ENCODE results near the gene EEFSEC.
A peak's percentile ranks its signal among the peaks of the same experiment; 100 is the strongest.

The EEFSEC gene

DNA sequence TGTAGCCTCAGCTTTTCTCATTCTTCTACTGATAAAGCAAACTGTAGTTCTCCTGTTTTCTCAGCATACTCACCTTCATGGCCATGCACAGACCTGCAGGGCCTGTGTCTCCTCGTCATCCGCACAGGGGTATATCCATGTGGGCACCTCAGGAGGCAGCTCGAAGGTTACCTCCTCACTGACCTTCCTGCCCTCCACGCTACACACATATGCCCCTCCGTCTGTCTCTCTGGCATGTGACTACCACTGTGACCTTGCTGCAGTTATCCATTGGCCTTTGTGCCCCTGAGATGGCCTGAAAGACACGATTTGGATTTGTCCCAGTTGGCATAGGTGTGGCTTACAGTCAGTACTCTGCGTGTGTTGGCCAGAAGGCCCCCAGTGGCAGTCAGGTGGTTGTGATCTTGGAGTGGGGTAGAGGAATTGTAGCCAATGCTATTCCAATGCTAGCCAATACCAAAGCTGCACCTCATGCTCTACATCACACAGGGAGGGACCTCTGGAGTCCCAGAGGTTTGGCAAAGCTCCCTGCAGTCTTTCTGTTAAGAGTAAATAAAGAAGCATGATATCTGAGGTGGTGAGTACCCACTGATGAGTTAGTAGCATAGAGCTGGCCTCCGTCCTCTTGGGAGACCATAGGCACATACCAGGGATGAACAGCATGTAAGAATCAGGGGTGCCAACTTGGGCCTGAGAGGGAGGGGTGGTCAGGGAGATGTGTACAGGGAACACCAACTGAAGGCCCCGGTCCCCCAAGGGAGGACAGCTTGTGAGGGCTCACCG, 143.4 kb downstream of the EEFSEC start:
- DNase-seq = peak; percentile 38

DNA sequence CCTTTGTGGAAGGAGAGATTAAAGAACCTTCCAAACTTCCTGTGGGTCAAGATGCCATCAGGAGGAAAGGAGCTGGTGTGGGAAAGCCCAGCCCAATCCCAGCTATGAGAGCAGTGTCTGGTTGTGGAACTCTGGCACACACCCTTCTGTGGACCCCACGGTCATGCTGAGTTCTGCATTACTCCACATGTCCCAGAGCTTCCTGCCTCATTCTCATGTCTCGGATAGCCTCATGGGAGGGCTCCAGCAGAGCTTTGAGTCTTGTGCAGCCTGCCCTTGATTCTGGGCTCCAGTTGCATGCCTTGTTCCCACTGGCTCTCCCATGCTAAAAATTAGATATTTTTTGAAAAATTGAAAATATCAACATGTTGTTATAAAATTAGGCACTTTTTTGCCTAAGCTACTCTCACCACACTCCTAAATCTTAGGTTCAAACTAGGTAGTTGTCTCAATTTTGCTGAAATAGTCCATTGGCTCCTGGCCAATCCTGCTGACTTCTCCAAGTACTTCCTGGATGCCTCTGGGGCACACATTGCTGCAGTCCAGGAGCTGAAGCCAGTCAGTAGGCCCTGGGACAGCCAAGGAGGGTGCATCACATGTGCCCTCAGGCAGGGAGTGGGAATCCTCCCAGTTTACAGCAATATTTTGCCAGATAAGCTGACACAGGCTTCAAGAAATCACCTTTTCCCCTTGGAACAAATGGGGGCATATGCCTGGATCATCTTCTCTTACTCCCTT, 144.3 kb downstream of the EEFSEC start:
- DNase-seq = peak; percentile 33

DNA sequence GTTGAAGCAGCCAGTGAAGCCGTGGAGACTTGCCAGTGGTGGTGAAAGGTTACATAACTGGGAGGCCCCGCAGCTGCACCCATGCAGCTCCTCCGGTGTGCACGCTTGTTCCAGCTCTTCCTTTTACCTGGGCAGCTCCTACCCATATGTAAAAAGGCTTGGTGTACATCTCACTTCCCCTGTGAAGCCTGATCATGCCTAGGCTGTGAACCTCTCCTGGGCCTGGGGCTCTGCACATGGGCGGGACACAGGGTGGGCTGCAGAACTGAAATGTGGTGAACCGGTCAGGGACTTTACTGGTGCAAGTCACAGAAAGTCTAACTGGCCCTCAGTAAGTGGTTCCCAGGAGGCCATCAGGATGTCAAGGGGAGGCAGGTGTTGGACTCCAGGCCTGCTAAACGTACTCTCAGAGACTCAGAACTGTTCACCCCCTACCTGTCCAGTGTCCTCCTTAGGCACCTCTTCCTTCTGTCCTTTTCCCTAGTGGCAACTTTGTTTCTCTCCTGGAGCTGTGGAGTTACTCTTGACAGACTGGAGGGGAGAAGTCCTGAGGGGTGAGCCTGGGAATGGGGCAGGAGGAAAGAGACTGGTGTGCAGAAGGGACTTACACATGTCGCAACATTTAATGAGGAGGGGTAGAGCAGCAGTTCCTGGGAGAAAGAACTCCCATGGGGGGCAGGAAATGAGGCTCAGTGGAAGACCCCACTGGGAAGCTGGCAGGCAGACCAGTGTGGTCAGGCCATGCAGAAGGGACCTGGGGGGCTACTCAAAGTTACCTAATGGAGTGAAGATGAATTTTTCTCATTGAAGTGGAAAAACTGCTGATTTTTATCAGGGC, 148.1 kb downstream of the EEFSEC start:
- peak; percentile 35 for DNase-seq

DNA sequence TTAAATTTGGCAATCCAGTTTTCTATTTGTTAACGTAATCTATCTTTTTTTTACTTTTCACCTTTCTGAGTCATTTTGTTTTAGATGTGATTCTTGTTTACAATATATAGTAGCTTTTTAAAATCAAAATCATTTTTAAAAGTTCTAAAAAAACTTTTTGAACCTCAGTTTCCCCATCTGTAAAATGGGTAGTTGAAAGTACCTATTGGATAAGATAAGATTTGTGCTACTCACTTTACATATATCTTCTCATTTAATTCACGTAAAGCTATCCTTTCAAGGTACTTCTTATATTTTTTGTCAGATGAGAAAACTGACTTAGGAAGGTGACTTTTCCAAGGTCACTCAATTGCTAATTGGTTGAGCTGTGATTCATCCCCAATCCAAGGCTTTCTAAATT, 153.2 kb downstream of the EEFSEC start:
- DNase-seq = no peak

DNA sequence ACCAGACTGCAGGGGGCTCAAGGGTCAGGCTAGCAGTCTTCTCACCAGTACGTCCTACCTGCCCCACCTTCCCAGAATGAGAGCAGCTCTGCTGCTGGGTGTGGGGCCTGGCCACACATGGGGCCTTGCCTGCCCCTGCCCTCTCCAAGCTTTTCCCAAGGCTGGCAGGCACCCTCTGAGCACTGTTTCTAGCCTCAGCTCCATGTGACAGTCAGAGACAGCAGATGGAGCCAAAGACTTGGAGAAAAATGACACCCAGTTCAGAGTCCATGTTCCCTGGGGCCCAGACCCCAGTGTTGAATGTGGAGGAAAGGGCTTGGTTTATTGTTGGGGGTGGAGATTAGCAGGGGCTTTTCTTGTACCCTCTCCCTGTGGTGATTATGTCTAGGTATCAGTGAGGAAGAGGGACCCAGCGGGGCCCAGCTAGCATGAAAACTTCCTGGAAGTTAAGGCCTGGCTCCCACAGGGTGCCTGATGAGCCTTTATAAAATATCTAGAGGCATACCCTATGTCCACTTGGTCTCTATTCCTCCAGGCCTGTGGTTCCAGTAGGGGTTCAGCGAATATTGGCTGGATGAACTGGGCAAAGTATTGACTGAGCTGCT, 153.8 kb downstream of the EEFSEC start:
- DNase-seq = peak; percentile 35

DNA sequence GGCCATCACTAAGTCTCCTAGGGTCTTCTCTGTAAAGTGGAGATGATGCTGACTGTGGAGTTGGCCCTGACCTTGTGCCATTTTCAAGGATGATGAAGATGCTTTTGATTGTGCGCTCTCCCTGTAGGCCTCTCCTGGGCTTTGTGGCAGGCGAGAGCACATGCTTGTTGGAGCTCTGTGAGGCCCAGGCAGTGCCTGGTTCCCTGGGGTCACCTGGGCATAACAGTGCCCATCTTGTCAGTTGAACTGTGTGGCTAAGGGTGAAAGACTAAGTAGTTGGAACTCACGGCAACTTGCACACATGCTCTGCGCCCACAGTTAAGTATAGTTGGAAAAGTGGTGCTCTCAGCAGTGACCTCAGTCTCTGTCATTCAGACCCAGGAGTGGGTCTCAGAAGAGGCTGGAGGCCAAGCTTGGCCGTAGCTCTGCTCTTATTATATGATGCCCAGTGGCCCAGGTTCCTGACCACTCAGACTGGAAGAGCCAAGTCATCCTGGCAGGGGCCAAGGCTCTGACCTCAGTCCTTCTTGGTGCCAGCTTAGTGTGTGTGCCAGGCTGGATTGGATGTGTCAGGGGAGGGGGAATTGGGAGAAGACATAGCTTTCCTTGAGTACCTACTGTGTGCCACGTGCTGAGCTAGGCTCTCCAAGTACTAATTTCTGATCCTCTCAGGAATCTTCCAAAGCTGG, 154.6 kb downstream of the EEFSEC start:
- DNase-seq = peak; percentile 18

DNA sequence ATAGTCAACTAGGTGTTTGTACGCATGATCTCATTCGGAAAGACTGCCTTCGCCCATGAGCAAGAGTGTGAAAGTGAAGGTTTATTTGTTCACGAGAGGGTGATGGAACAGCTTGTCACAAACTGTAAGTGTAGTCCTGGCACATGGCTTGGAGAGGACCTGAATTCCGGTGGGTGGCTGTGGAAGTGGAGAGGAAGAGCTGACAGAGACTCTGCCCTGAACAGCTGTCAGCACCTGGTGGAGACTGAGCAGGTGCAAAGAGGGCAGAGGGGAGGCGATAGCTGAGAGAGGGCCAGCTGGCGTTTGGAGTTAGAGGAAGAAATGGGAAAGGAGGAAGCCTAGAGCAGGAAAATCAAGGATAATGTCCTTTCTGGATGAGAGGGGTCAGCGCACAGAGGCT, 155.7 kb downstream of the EEFSEC start:
- DNase-seq = peak; percentile 20

DNA sequence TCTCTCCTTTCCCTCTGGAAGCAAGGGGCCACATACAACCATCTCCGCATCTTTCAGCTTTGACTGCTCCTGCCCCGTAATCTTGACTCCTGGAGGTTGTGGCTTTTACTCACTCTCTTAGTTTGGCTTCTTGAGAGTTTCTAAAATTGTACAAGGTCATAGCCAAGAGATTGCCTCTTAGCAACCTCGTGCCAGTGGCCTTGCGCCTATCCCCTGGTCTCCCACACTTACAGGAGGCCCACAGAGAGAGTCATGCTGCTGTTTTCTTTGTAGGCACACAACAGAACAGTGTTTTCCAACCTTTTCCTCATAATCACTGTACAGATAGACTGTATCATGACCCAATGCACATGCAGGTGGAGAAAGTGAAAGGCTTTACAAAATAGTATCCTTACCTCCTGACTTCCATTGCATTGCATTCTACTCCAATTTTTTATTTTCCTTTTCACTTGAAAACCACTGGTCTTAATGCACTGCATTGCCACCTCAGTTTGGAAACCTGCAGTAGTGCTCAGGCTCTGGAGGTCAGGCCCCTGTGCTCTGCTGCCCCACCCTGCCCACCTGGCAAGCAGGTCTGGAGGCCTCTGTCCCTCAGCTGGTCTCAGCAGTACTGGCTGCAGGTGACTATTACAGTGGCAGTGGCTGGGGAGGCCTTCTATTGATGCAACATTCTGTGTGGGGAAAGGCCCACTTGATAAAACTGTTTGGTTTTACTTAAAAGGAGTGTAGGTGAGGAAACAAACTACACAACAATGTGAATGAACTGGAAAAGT, 157.2 kb downstream of the EEFSEC start:
- peak; percentile 32 for DNase-seq

DNA sequence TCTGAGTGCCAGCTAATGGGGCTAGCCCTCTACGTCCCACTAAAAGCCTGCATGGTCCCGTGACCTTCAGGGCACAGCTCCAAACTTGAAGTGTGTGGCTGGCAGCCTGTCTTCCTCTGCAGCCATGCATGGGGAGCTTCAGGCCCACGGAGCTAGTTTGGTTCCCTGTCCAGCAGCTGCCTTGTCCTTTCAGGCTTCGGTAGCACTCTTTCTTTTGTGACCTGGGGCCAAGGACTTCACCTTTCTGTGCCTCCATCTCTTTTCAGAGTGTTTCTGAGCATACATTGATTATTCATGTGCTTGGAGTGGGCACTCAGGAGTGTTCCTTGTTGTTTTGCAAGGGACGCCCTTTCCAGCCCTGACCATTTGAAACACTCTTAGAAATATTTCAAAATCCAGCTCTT, 158.2 kb downstream of the EEFSEC start:
- DNase-seq = peak; percentile 28

DNA sequence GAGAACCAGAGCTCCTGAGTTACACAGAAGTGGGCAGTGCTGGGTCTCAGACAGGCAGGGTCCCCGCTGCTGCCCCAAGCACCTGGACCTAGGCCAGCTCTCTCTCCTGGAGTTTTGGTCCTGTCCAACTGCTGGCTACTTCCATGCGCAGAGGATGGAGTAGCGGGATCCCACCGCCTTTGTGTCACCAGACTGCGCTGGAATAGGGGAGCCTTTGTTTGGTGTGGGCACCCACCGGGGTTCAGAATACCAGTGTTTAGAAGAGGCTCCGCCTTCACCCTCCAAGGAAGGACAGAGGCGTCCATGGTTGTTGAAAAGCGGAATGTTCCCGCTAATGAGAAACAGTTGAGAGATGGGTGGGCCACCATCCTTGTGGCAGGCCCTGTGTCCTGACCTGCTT, 159.0 kb downstream of the EEFSEC start:
- DNase-seq = peak; percentile 22

DNA sequence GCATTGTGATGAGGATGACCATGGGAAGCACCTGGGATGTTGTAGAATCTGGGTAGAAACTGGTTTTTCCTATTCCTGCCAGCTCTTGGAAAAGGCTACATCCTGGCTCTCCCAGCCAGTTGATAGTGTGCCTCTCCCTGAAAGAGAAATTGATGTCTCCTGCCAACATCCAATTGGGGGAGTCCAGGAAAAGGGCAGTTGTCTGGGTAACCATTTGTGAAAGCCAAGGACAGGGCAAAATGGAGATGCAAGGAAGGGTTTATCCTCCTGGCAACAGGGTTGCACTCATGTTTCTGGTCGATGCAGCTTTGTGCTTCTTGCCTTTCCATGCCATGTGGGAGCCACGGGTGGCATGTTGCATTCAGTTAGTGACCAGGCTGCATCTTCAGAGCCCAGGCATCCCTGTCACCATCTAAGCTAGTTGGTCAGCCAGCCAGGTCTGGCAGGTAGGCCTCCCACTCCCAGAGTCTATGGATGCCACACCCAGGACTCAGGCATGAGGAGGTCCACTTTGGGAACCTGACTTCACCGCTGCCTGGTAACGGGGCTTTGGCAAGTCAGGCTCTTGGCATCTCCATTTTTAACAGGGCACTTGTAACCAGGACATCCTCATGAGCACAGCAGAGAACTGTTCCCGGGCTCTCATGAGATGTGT, 159.9 kb downstream of the EEFSEC start:
- DNase-seq = peak; percentile 33

DNA sequence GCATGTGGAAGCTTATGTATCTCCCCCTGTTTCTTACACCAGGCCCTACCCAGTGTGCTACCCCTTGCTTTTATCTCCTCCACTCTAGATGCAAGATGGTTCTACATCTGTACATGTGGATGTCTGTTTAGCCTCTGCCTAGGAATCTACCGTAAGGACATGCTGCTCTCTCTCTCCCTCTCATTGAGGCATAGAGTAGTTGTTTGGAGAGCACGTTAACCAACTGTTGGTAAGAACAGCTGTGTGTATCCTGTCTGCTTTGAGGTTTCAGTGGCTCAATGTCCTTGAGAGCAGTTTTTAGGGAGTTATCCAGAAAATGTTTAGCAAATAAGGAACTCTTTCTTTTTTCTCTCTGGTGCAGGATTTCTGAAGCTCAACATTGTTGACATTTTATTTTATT, 160.7 kb downstream of the EEFSEC start:
- DNase-seq = peak; percentile 25

DNA sequence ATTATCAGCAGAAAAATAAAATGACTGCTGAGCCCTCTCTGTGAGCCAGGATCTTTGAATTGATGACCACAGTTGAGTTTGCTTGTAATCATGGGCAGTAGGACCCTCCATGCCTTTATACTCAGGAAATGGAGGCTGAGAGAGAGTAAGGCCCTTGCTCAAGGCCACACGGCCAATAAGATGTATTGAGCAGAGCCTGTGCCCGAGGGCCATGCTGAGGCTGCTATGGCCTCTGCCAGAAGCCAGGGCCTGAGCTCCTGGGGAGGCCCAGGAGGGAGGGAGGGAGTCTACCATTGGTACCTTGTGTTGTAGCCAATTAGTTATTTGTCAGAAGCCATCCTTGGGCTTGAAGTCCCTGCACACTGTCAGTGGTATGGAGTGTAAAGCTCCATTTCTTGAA, 162.0 kb downstream of the EEFSEC start:
- peak; percentile 36 for DNase-seq

DNA sequence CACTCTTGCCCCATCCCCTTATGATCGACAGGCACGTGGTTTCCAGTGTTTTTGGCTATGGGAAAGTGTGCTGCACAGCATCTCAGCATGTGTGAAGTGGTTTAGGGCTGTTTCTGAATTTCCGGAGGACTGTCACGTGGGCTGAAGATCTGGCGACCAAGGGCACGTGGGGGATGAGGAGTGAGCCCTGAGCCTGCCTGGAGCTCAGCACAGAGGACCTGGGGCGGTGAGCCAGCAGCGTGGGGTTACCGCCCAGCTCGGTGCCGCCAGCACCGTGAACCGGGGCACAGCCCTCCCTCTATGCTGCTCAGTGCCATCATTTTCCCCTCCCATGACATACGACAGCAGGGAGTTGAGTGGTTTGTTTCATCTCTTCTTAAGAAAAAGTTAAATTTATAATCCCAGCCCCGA, 163.2 kb downstream of the EEFSEC start:
- peak; percentile 60 for DNase-seq

DNA sequence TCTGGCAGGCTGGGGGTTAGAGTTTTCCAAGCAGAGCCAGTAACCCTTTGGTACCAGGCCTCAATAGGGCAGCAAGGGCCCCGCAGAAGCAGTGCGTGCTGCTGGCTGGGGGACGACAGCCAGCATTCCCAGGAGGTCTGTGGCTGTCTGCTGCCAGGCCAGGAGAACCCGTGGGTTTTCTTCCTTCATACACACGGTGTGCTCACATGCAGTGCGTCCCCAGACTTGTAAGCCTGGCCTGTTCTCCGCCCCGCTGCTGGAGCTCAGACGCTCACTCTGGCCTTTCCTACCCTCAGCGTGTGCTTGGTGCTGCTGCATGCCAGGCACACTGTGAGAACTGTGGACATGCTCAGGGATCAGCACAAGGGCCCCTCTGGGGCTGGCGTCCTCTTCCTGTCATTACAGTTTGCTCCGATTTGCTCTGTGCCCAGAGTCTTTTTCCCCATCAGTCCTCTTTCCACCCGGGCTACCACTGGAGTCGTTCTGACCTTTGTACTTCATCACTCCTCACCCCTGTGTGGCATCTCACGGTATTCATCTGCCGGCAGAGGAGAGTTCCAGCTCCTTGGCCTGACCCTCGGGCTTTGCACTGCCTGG, 163.9 kb downstream of the EEFSEC start:
- DNase-seq = peak; percentile 48

DNA sequence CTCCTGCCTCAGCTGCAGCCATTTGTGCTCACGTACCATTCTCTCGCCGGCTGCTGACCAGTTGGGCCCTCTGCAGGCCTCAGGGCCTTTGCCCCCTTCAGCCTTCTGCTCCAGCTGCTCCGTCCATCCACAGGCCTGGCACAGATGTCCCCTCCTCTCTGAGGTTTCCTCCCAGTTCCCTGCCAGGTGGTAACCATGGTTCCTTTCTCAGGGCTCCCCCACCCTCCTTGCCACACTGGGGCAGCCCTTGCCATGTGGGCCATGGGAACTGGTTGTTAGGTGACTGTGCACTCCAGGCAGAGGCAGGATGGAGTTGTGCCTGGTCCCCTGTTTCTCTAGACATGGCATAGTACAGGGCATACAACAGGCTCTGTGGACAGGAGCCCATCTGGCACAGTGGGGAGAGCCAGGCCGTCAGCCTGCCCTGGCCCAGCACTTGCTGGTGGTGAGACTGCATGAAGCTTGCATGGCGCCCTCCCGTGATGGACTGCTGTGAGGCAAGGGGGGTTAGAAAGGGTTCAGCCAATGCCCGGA, 164.5 kb downstream of the EEFSEC start:
- DNase-seq = peak; percentile 46

DNA sequence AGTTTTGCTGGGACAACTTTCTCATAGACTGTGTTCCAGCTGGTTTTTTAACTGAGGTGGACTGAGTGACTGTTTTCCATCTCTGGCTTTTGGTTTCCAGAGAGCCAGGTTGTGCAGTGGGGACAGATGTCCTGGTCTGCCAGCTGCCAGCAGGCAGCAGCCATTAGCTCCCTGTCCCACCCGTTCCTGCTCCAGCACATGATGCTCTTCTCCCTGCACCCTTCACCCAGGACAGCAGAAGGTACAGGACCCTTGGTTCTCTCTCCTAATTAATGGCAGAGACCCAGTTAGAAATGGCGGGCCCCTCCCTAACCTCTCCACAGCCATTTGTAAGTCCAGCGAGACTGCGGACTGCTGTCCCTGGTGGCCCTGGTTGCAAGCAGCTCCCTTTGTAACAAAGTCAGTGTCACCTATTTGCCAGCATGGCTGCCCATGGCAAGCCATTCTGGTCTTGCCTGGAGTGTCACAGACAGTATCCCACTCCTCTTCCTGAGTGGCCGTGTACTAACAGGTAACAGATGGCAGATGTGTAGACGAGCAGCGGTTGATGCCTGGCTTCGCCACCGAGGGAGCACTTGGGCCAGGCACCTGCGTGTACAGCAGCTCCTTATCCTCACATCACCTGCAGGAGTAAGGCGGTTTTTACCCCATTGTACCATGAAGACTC, 165.1 kb downstream of the EEFSEC start:
- peak; percentile 43 for DNase-seq

DNA sequence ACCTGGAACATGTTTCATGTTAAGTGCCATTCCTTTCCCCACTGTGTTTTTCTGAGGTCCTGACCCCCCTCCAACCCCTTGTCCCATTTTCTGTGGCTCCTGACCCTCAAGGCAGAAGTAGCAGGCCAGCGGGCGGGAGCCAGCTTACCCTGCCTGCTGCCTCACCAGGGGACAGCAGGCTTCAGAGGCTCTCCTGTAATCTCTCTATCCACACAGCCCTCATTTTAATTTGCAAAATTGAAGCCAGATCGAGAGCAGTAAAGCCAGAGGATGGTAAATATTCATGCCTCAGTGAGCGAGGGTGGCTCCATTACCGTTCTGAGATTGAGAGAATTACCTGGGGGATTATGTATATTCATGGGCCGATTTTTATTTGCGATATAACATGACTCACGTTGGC, 165.8 kb downstream of the EEFSEC start:
- DNase-seq = peak; percentile 38

DNA sequence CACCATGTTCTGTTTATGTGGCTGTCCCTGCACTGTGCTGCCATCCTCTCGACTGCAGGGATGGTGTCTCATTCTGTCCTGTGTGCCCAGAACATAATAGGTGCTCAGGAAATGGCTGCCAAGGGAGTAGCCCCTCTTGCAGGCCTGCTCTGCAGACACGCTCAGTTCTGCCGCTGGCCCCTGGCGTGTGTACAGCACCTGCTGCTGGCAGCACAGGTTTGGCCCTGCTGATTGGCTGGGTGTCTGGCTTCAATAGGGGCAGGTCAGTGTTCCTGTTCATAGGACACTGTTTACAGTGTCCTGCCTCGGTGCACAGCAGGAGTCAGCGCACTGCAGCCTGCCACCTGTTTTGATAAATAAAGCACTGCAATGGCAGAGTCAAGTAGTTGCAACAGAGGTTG, 166.5 kb downstream of the EEFSEC start:
- peak; percentile 37 for DNase-seq
